H9 (cell line): ENCODE results near the gene BRS3. TPM values are rescaled to one million over a fixed set of nuclear protein-coding genes. Genes with fewer than 3 reads are reported as not detected.

Source experiments
- DNase-seq: peaks from one replicate; pipeline ENCODE4 v3.0.0-alpha.2; 2017
- H2AFZ ChIP-seq: one replicate; pipeline ENCODE4 v1.6.1; 2013; ENCODE audit warnings: mild to moderate bottlenecking, low read length, control low read depth, moderate library complexity
- H2AK5ac ChIP-seq: 2 replicates; pipeline ENCODE4 v1.6.1; 2013; ENCODE audit warnings: low read length, control low read depth, mixed read lengths; ENCODE audit not compliant: insufficient read length
- H2BK120ac ChIP-seq: one replicate; pipeline ENCODE4 v1.6.1; 2013; ENCODE audit warnings: low read depth, mild to moderate bottlenecking, low read length, control low read depth, inconsistent platforms; ENCODE audit not compliant: poor library complexity, severe bottlenecking
- H2BK12ac ChIP-seq: 2 replicates; pipeline ENCODE4 v1.6.1; 2013; ENCODE audit warnings: low read length, control low read depth, mixed read lengths, low read depth; ENCODE audit not compliant: insufficient read length
- H2BK15ac ChIP-seq: 2 replicates; pipeline ENCODE4 v1.6.1; 2013; ENCODE audit warnings: low read depth, low read length, control low read depth
- H2BK20ac ChIP-seq: one replicate; pipeline ENCODE4 v1.6.1; 2013; ENCODE audit warnings: low read depth, mild to moderate bottlenecking, low read length, control low read depth, inconsistent platforms; ENCODE audit not compliant: poor library complexity, severe bottlenecking
- H2BK5ac ChIP-seq: 2 replicates; pipeline ENCODE4 v1.6.1; 2013; ENCODE audit warnings: low read length, control low read depth, mixed read lengths; ENCODE audit not compliant: insufficient read length
- H3K14ac ChIP-seq: 2 replicates; pipeline ENCODE4 v1.6.1; 2013; ENCODE audit warnings: low read length, control low read depth; ENCODE audit not compliant: insufficient read depth
- H3K18ac ChIP-seq: 2 replicates; pipeline ENCODE4 v1.6.1; 2013; ENCODE audit warnings: low read depth, mild to moderate bottlenecking, mixed read lengths, low read length, control low read depth; ENCODE audit not compliant: insufficient read length
- H3K23ac ChIP-seq: 2 replicates; pipeline ENCODE4 v1.6.1; 2013; ENCODE audit warnings: low read length, control low read depth, mixed read lengths, low read depth; ENCODE audit not compliant: insufficient read length
- H3K23me2 ChIP-seq: 2 replicates; pipeline ENCODE4 v1.6.1; 2013; ENCODE audit warnings: low read depth, mild to moderate bottlenecking, mixed read lengths, low read length, control low read depth; ENCODE audit not compliant: insufficient read length, poor library complexity, severe bottlenecking
- H3K27ac ChIP-seq: 2 replicates; pipeline ENCODE4 v1.5.1; 2013; ENCODE audit warnings: low read length, control low read depth, mixed read lengths, low read depth; ENCODE audit not compliant: insufficient read length
- H3K27me3 ChIP-seq: 2 replicates; pipeline ENCODE4 v1.6.1; 2013; ENCODE audit warnings: low read length, control low read depth, inconsistent platforms; ENCODE audit not compliant: insufficient read depth
- H3K4ac ChIP-seq: 2 replicates; pipeline ENCODE4 v1.6.1; 2013; ENCODE audit warnings: low read depth, mild to moderate bottlenecking, control low read depth, inconsistent platforms, low read length, moderate library complexity
- H3K4me1 ChIP-seq: 2 replicates; pipeline ENCODE4 v1.6.1; 2013; ENCODE audit warnings: low read length, control low read depth, inconsistent platforms; ENCODE audit not compliant: insufficient read depth
- H3K4me2 ChIP-seq: 2 replicates; pipeline ENCODE4 v1.6.1; 2013; ENCODE audit warnings: low read length, control low read depth, mixed read lengths; ENCODE audit not compliant: insufficient read length, insufficient read depth
- H3K56ac ChIP-seq: 2 replicates; pipeline ENCODE4 v1.6.1; 2013; ENCODE audit warnings: low read depth, mild to moderate bottlenecking, mixed read lengths, low read length, control low read depth; ENCODE audit not compliant: insufficient read length
- H3K79me1 ChIP-seq: 2 replicates; pipeline ENCODE4 v1.6.1; 2013; ENCODE audit warnings: low read depth, mild to moderate bottlenecking, moderate library complexity, low read length, control low read depth, inconsistent platforms; ENCODE audit not compliant: insufficient read depth, poor library complexity, severe bottlenecking
- H3K79me2 ChIP-seq: 2 replicates; pipeline ENCODE4 v1.6.1; 2013; ENCODE audit warnings: low read length, control low read depth, inconsistent platforms; ENCODE audit not compliant: insufficient read depth
- H3K9ac ChIP-seq: 2 replicates; pipeline ENCODE4 v1.6.1; 2013; ENCODE audit warnings: low read length, control low read depth, mixed read lengths; ENCODE audit not compliant: insufficient read length; ENCODE audit errors: extremely low read depth
- H3K9me3 ChIP-seq: one replicate; pipeline ENCODE4 v1.6.1; 2013; ENCODE audit warnings: low read depth, low read length, inconsistent platforms; ENCODE audit not compliant: control insufficient read depth
- H3T11ph ChIP-seq: one replicate; pipeline ENCODE4 v1.6.1; 2013; ENCODE audit warnings: mild to moderate bottlenecking, low read length, control low read depth, inconsistent platforms
- H4K20me1 ChIP-seq: one replicate; pipeline ENCODE4 v1.6.1; 2013; ENCODE audit not compliant: control insufficient read depth, insufficient read length, insufficient read depth
- H4K5ac ChIP-seq: 2 replicates; pipeline ENCODE4 v1.6.1; 2013; ENCODE audit warnings: low read depth, mild to moderate bottlenecking, mixed read lengths, low read length, control low read depth; ENCODE audit not compliant: insufficient read length
- H4K8ac ChIP-seq: replicated peaks from 2 replicates; pipeline ENCODE4 v1.6.1; 2013; ENCODE audit warnings: low read length, control low read depth, mixed read lengths, low read depth; ENCODE audit not compliant: insufficient read length
- H4K91ac ChIP-seq: 2 replicates; pipeline ENCODE4 v1.6.1; 2013; ENCODE audit warnings: low read depth, mild to moderate bottlenecking, moderate library complexity, mixed read lengths, low read length, control low read depth; ENCODE audit not compliant: insufficient read length
- H3K27ac Mint-ChIP-seq, 3 experiments: 2 replicates in 2 of 3; 3 replicates in 1 of 3; pipeline ENCODE4 v1.8.0; 2020 to 2021; ENCODE audit warnings: mixed read lengths in 3 of 3, mild to moderate bottlenecking in 1 of 3, moderate library complexity in 1 of 3
- H3K27me3 Mint-ChIP-seq: 2 replicates; pipeline ENCODE4 v1.8.0; 2021; ENCODE audit warnings: low read depth, mild to moderate bottlenecking, moderate library complexity, mixed read lengths
- H3K36me3 Mint-ChIP-seq, 3 experiments: 2 replicates in 2 of 3; 3 replicates in 1 of 3; pipeline ENCODE4 v1.8.0; 2020 to 2021; ENCODE audit warnings: low read depth in 3 of 3, mixed read lengths in 3 of 3; ENCODE audit not compliant: insufficient read depth in 1 of 3
- H3K4me1 Mint-ChIP-seq, 2 experiments: 2 replicates each; pipeline ENCODE4 v1.8.0; 2020; ENCODE audit warnings: mixed read lengths in 2 of 2
- H3K4me3 Mint-ChIP-seq, 2 experiments: 2 replicates in 1 of 2; 3 replicates in 1 of 2; pipeline ENCODE4 v1.8.0; 2020 to 2021; ENCODE audit warnings: mild to moderate bottlenecking in 2 of 2, mixed read lengths in 2 of 2, moderate library complexity in 1 of 2
- H3K9me3 Mint-ChIP-seq, 2 experiments: 2 replicates in 1 of 2; 3 replicates in 1 of 2; pipeline ENCODE4 v1.8.0; 2020; ENCODE audit warnings: mild to moderate bottlenecking in 2 of 2, mixed read lengths in 2 of 2, moderate library complexity in 1 of 2
- CTCF ChIP-seq: fragments of 200-600 bp; sonication (generic); conservative IDR thresholded peaks from 3 replicates; pipeline ENCODE4 v1.8.0; 2021; ENCODE audit warnings: antibody characterized with exemption, mild to moderate bottlenecking
- WGBS: extraction: QIAGEN DNeasy Blood & Tissue Kit; methylation state at CpG from one replicate; pipeline ENCODE4 v1.1.7; 2013; ENCODE audit warnings: missing lambda C conversion rate, low lambda C conversion rate, mixed read lengths; ENCODE audit not compliant: insufficient read length; ENCODE audit errors: extremely low coverage; 5-methylcytosine and 5-hydroxymethylcytosine counted together
- total RNA-seq: library from RNA; stranded (reverse); gene quantifications from 2 replicates; pipeline ENCODE4 v1.2.1, GENCODE V29; 2021

BRS3 gene
- total RNA-seq, 1 experiment from 2014 or later = not detected

DNA sequence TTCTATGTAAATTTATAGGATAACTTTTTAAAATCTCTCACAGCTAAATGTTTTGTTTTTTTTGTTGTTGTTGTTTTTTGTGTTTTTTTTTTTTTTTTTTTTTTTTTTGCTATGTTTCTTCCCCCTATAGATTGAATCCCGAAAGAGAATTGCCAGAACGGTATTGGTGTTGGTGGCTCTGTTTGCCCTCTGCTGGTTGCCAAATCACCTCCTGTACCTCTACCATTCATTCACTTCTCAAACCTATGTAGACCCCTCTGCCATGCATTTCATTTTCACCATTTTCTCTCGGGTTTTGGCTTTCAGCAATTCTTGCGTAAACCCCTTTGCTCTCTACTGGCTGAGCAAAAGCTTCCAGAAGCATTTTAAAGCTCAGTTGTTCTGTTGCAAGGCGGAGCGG is 4.1 kb downstream of the BRS3 start:
- no peak overlapping the region for H4K91ac ChIP-seq
- H2BK20ac ChIP-seq = no peak overlapping the region
- no peak overlapping the region for H3K27ac ChIP-seq
- Mint-ChIP-seq H3K4me1 (no peaks in the 10 kb centered on the region), H3K27ac (no peak overlapping the region), H3K27me3 (peaks cover 17% of the 10 kb centered on the region), H3K36me3 (no peaks in the 10 kb centered on the region; a peak in 1 of 7 replicates), H3K9me3 (peaks cover 60 to 69% of the 10 kb centered on the region in 2 experiments), H3K4me3 (no peak overlapping the region)
- no peaks in the 10 kb centered on the region for H4K20me1 ChIP-seq
- H2BK5ac ChIP-seq = no peak overlapping the region
- no peaks in the 10 kb centered on the region for H3K27me3 ChIP-seq
- H3K14ac ChIP-seq = no peak overlapping the region
- no peak overlapping the region for H3K4ac ChIP-seq
- no peak overlapping the region for H3K9ac ChIP-seq
- no peak overlapping the region for H3K23ac ChIP-seq
- TF ChIP-seq CTCF = peak; percentile 42; the same call in 2 of the 3 replicates
- no peak for DNase-seq
- H3K56ac ChIP-seq = no peak overlapping the region
- no peaks in the 10 kb centered on the region for H3K4me1 ChIP-seq
- no CpG with 5 or more reads among the region's 6 CpGs for WGBS
- H3K23me2 ChIP-seq = peaks cover 6% of the 10 kb centered on the region
- H3K4me2 ChIP-seq = no peak overlapping the region
- no peak overlapping the region for H4K5ac ChIP-seq
- H3K18ac ChIP-seq = no peak overlapping the region
- no peak overlapping the region for H4K8ac ChIP-seq
- no peaks in the 10 kb centered on the region for H3K79me2 ChIP-seq
- no peak overlapping the region for H2BK12ac ChIP-seq
- H2AK5ac ChIP-seq = no peak overlapping the region
- no peak overlapping the region for H2AFZ ChIP-seq
- no peak overlapping the region for H2BK120ac ChIP-seq
- H3T11ph ChIP-seq = no peak overlapping the region
- H3K9me3 ChIP-seq = peaks cover 40% of the 10 kb centered on the region
- H3K79me1 ChIP-seq = no peaks in the 10 kb centered on the region
- H2BK15ac ChIP-seq = no peak overlapping the region
